ENCODE measurements around the gene COX20.

DNA sequence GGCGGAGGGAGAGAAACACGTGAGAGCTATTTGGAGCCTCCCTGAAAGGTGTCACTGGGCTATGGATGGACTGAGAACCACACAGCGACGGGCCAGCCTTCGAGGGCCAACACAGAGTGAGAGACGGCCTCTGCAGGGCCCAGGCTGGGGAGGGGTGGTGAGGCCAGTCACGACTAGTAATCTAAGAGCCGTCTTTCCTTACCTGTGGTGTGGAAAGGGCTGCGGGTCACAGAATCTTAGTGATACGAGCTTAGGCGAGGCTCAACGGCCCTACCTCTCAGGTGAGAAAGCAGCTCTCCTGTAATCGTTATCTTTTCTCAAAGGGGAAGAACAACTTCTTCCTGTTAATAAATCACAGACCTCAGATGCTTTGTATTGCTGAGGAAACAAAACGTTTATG, 33.4 kb upstream of the COX20 start:
- TF ChIP-seq, protein P1, sequence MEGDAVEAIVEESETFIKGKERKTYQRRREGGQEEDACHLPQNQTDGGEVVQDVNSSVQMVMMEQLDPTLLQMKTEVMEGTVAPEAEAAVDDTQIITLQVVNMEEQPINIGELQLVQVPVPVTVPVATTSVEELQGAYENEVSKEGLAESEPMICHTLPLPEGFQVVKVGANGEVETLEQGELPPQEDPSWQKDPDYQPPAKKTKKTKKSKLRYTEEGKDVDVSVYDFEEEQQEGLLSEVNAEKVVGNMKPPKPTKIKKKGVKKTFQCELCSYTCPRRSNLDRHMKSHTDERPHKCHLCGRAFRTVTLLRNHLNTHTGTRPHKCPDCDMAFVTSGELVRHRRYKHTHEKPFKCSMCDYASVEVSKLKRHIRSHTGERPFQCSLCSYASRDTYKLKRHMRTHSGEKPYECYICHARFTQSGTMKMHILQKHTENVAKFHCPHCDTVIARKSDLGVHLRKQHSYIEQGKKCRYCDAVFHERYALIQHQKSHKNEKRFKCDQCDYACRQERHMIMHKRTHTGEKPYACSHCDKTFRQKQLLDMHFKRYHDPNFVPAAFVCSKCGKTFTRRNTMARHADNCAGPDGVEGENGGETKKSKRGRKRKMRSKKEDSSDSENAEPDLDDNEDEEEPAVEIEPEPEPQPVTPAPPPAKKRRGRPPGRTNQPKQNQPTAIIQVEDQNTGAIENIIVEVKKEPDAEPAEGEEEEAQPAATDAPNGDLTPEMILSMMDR (conservative IDR thresholded peaks at IDR 0.05 in 1 of 2, IDR thresholded peaks at IDR 0.05 in 1 of 2; ENCODE audit: low read depth in 1 of 2, low read length in 2 of 2) = no peak
- no peak for TF ChIP-seq EZH2 (IDR thresholded peaks at IDR 0.05; ENCODE audit: low read length, missing control alignments)

All from fibroblast of lung (primary cell).